Naive B cell (primary cell): ENCODE data around the gene KRT27. TPM values are rescaled to one million over a fixed set of nuclear protein-coding genes. Genes with fewer than 3 reads are reported as not detected.

Experiments
- ATAC-seq, 2 donors: fragments of 150-1000 bp; cut with Tn5 transposase; 2 replicates each; pipeline ENCODE4 v1.10.0; 2021; ENCODE audit warnings: low read depth in 2 of 2, mild to moderate bottlenecking in 2 of 2, moderate library complexity in 2 of 2
- DNase-seq: peaks from one replicate; pipeline ENCODE4 v3.0.0; 2022
- H3K27ac Mint-ChIP-seq, 6 donors: one replicate each; pipeline ENCODE4 v1.8.0; 2020 to 2022; ENCODE audit warnings: mild to moderate bottlenecking in 6 of 6, mixed read lengths in 6 of 6, moderate library complexity in 5 of 6, inconsistent platforms in 2 of 6
- H3K27me3 Mint-ChIP-seq, 3 donors: one replicate each; pipeline ENCODE4 v1.8.0; 2021 to 2022; ENCODE audit warnings: mixed read lengths in 3 of 3, mild to moderate bottlenecking in 1 of 3
- H3K36me3 Mint-ChIP-seq, 2 donors: one replicate each; pipeline ENCODE4 v1.8.0; 2020 to 2022; ENCODE audit warnings: mixed read lengths in 2 of 2, inconsistent platforms in 1 of 2, mild to moderate bottlenecking in 1 of 2
- H3K4me1 Mint-ChIP-seq, 3 donors: one replicate each; pipeline ENCODE4 v1.8.0; 2020 to 2022; ENCODE audit warnings: mixed read lengths in 3 of 3, inconsistent platforms in 1 of 3, mild to moderate bottlenecking in 1 of 3, moderate library complexity in 1 of 3
- H3K4me3 Mint-ChIP-seq, 8 donors: one replicate each; pipeline ENCODE4 v1.8.0; 2020 to 2022; ENCODE audit warnings: mild to moderate bottlenecking in 8 of 8, mixed read lengths in 8 of 8, moderate library complexity in 8 of 8, inconsistent platforms in 2 of 8
- H3K9me3 Mint-ChIP-seq, 7 donors: one replicate each; pipeline ENCODE4 v1.8.0; 2020 to 2022; ENCODE audit warnings: mixed read lengths in 7 of 7, mild to moderate bottlenecking in 5 of 7, inconsistent platforms in 2 of 7, moderate library complexity in 1 of 7
- polyA plus RNA-seq, 6 donors: library from polyadenylated mRNA; unstranded; fragments of 300-500 nt; fragmentation: Illumina TruSeq; gene quantifications; one replicate each; pipeline ENCODE4 v1.2.3, GENCODE V29; 2021; ENCODE audit warnings: low read depth in 6 of 6

The KRT27 gene
- polyA plus RNA-seq, 6 donors from 2014 or later: 0.53 TPM; not detected in 5

DNA sequence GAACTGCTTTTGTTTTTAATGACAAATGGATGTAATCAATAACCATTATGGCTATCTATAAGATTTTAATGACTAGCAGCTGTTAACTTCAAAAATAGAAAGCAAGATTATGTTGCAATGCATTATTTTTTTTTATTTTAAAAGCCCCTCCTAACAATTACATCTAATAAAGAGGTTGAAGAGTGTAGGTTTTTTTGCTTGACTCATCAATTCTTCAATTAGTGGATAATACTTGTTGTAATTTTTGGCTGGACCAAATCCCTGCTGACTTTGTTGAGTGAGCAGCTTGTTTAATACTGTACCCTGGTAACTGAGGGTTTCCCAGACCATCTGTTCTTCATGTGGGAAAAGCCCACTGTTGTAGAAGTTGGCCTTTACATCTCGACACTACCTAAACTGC is 51.4 kb downstream of the KRT27 start:
- H3K36me3 Mint-ChIP-seq: no peaks in the 10 kb centered on the region
- ATAC-seq: no peak
- no peak overlapping the region for H3K4me3 Mint-ChIP-seq
- no peak for DNase-seq
- peaks cover 0 to 26% (median 5%) of the 10 kb centered on the region in 3 donors for H3K27me3 Mint-ChIP-seq
- peaks cover 16 to 33% (median 17%) of the 10 kb centered on the region in 3 donors for H3K4me1 Mint-ChIP-seq
- peaks cover 0 to 3% (median 0%) of the 10 kb centered on the region in 7 donors for H3K9me3 Mint-ChIP-seq
- H3K27ac Mint-ChIP-seq: no peak overlapping the region

GRCh38 chr17:40727447-40728231 is 54.7 kb downstream of the KRT27 start:
- ATAC-seq: peak; percentile 90 to 91
- H3K36me3 Mint-ChIP-seq: peaks cover 4 to 7% of the 10 kb centered on the region in 2 donors
- peaks cover 0 to 16% (median 12%) of the 10 kb centered on the region in 3 donors for H3K27me3 Mint-ChIP-seq
- peak overlapping the region; percentile 12 to 88 (median 75) for H3K4me3 Mint-ChIP-seq
- H3K27ac Mint-ChIP-seq: peak overlapping the region; percentile 71 to 97 (median 90)
- peak; percentile 56 for DNase-seq
- H3K4me1 Mint-ChIP-seq: peaks cover 16 to 33% (median 17%) of the 10 kb centered on the region in 3 donors
- H3K9me3 Mint-ChIP-seq: peaks cover 0 to 3% (median 0%) of the 10 kb centered on the region in 7 donors

DNA sequence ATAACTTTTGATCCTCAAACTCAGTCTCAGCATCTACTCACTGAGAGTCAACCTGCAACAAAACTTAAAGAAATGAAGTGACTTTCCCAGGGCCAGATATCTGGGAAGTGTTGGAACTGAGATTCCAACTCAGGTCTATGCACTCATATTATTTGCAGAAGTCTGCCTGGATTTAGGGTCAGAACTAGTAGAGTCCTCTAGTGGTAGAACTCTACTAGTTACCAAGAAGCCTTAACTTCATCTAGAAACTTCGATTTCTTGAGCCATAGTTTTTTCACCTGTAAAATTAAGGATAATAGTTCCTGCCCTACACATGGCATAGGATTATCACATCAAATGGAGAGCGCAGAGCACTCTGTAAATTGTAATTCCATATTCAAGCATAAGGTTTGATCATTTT is 55.4 kb downstream of the KRT27 start:
- Mint-ChIP-seq H3K36me3 (peaks cover 4 to 7% of the 10 kb centered on the region in 2 donors), H3K4me3 (peak overlapping the region in 1 of 8 donors; percentile 33), H3K27me3 (peaks cover 0 to 16% (median 12%) of the 10 kb centered on the region in 3 donors), H3K4me1 (peaks cover 16 to 33% (median 17%) of the 10 kb centered on the region in 3 donors), H3K9me3 (peaks cover 0 to 3% (median 0%) of the 10 kb centered on the region in 7 donors), H3K27ac (peak overlapping the region in 4 of 6 donors; percentile 36 to 84 (median 46))
- ATAC-seq (no peak), DNase-seq (no peak)

Other genes starting within 250 kb of the KRT27 start
- 100 to 1,000 TPM; 442 to 802 (median 622) TPM for gene CCR7, start 217.1 kb downstream of the KRT27 start, polyA plus RNA-seq
- gene SMARCE1, start 134.7 kb downstream of the KRT27 start, polyA plus RNA-seq: 100 to 1,000 TPM; 211 to 267 (median 255) TPM
- not detected for gene KRT222, start 117.4 kb downstream of the KRT27 start, polyA plus RNA-seq
- not detected for gene KRT24, start 78.8 kb downstream of the KRT27 start, polyA plus RNA-seq
- not detected for gene KRT25, start 27.2 kb downstream of the KRT27 start, polyA plus RNA-seq
- not detected for gene KRT26, start 10.3 kb downstream of the KRT27 start, polyA plus RNA-seq
- gene KRT28, start 17.4 kb upstream of the KRT27 start, polyA plus RNA-seq: not detected
- 100 to 1,000 TPM; 194 to 275 (median 232) TPM for gene KRT10, start 40.1 kb upstream of the KRT27 start, polyA plus RNA-seq
- gene KRT12, start 84.7 kb upstream of the KRT27 start, polyA plus RNA-seq: not detected
- gene KRT20, start 102.7 kb upstream of the KRT27 start, polyA plus RNA-seq: not detected
- under 1 TPM in 1 of 6 donors, not detected in 5; 0.19 TPM for gene KRT23, start 155.1 kb upstream of the KRT27 start, polyA plus RNA-seq
- gene KRT39, start 184.4 kb upstream of the KRT27 start, polyA plus RNA-seq: not detected
- not detected for gene KRT40, start 201.8 kb upstream of the KRT27 start, polyA plus RNA-seq
- not detected for gene KRTAP3-3, start 211.6 kb upstream of the KRT27 start, polyA plus RNA-seq
- not detected for gene KRTAP3-2, start 217.4 kb upstream of the KRT27 start, polyA plus RNA-seq
- not detected for gene KRTAP3-1, start 226.6 kb upstream of the KRT27 start, polyA plus RNA-seq
- not detected for gene KRTAP1-5, start 244.7 kb upstream of the KRT27 start, polyA plus RNA-seq
- not detected for gene KRTAP1-4, start 247.6 kb upstream of the KRT27 start, polyA plus RNA-seq